Spleen (tissue), 11 donors: ENCODE measurements around the gene SPEN. TPM values are rescaled to one million over a fixed set of nuclear protein-coding genes. Genes with fewer than 3 reads are reported as not detected.
"Not testable (repeated sequence)": the region's sequence is repeated elsewhere in the genome, so short reads cannot be mapped to it uniquely, and the experiment has no call there.

Experiments used
- DNase-seq: peaks from one replicate; pipeline ENCODE4 v3.0.0-alpha.2; 2020
- H3K27ac ChIP-seq, 8 donors: fragments of 200-600 bp; sonication (generic) in 7 of 8; 1 replicate in 4 of 8; 2 replicates in 4 of 8; pipeline versions ENCODE4 v1.5.0 to v1.8.0; 2016 to 2021; ENCODE audit warnings: inconsistent platforms in 4 of 8, mild to moderate bottlenecking in 4 of 8, moderate library complexity in 1 of 8
- H3K27me3 ChIP-seq, 7 donors: fragments of 200-600 bp; sonication (generic) in 6 of 7; replicated peaks in 1 of 7; 1 replicate in 4 of 7; 2 replicates in 3 of 7; pipeline versions ENCODE4 v1.5.0 to v1.8.0; 2016 to 2021; ENCODE audit warnings: inconsistent platforms in 3 of 7, mild to moderate bottlenecking in 1 of 7
- H3K36me3 ChIP-seq, 6 donors: fragments of 200-600 bp; sonication (generic) in 5 of 6; 1 replicate in 4 of 6; 2 replicates in 2 of 6; pipeline versions ENCODE4 v1.5.0 to v1.8.0; 2016 to 2021; ENCODE audit warnings: inconsistent platforms in 2 of 6
- H3K4me1 ChIP-seq, 6 donors: fragments of 200-600 bp; sonication (generic) in 5 of 6; 1 replicate in 3 of 6; 2 replicates in 3 of 6; pipeline versions ENCODE4 v1.5.0 to v1.8.0; 2016 to 2021; ENCODE audit warnings: inconsistent platforms in 3 of 6
- H3K4me3 ChIP-seq, 8 donors: fragments of 200-600 bp; sonication (generic) in 7 of 8; 1 replicate in 4 of 8; 2 replicates in 4 of 8; pipeline versions ENCODE4 v1.5.0 to v1.8.0; 2016 to 2021; ENCODE audit warnings: inconsistent platforms in 4 of 8, mild to moderate bottlenecking in 4 of 8, moderate library complexity in 2 of 8
- H3K9me3 ChIP-seq, 8 donors: fragments of 200-600 bp; sonication (generic) in 7 of 8; 1 replicate in 4 of 8; 2 replicates in 4 of 8; pipeline versions ENCODE4 v1.5.0 to v1.8.0; 2016 to 2021; ENCODE audit warnings: inconsistent platforms in 4 of 8
- CTCF ChIP-seq, 11 experiments: fragments of 200-600 bp in 7 of 11; fragments of 450-650 bp in 4 of 11; sonication (generic) in 4 of 11; IDR thresholded peaks in 8 of 11; conservative IDR thresholded peaks in 3 of 11; 1 replicate in 7 of 11; 2 replicates in 4 of 11; pipeline versions ENCODE4 v1.4.0 to v1.8.0; 2016 to 2021; ENCODE audit warnings: antibody characterized with exemption in 11 of 11, inconsistent platforms in 4 of 11, mild to moderate bottlenecking in 1 of 11
- POLR2A ChIP-seq, 3 donors: fragments of 450-650 bp; IDR thresholded peaks; one replicate each; pipeline ENCODE4 v1.5.1; 2017; ENCODE audit warnings: antibody characterized with exemption in 3 of 3, mild to moderate bottlenecking in 1 of 3
- POLR2AphosphoS5 ChIP-seq, 3 donors: sonication (generic); formaldehyde crosslinking; IDR thresholded peaks; one replicate each; pipeline ENCODE4 v1.5.1; 2017; ENCODE audit warnings: antibody characterized with exemption in 3 of 3
- WGBS, 5 donors: extraction: QIAGEN DNeasy Blood & Tissue Kit in 3 of 5; methylation state at CpG; one replicate each; pipeline versions ENCODE4 v1.1.5 to v1.1.7; 2013 to 2018; 5-methylcytosine and 5-hydroxymethylcytosine counted together
- intact Hi-C: fragments of 100-400 bp; cut with DNase I; formaldehyde crosslinking; loops from one replicate; pipeline ENCODE4 v1.15.0; 2023; ENCODE audit warnings: low total_unique reads
- polyA plus RNA-seq, 3 donors: library from polyadenylated mRNA; stranded (reverse); fragments of 200-250 nt; gene quantifications; one replicate each; pipeline ENCODE4 v1.2.1, GENCODE V29; 2013
- total RNA-seq, 7 donors: library from RNA; depleted of rRNA in 3 of 7; stranded (reverse); fragments of >200 nt in 3 of 7; fragmentation: NEBNext Ultra II Directional in 4 of 7; extraction: Animal tissue kit (Norgen Biotek cat#: 25700) in 4 of 7; gene quantifications; one replicate each; pipeline versions ENCODE4 v1.1.0 to v1.2.1, GENCODE V29; 2016 to 2021
- donor health status: healthy with polysubstance abuse.
- donor health status: DM: no; HTN: no; CAD: no; lungs with moderate emphysema.
- donor health status: DM: no; HTN: no; CAD: no.
- donor health status: Bipolar disorder and iron deficiency.
- donor health status: healthy.
- donor health status: DM: no; HTN: no; CAD: no.
- donor health status: DM: yes; HTN: yes; CAD: no.

Gene SPEN
- total and polyA plus RNA-seq, 10 donors: 8.0 to 75.9 (median 58.4) TPM

GRCh38 chr1:15834406-15835204 lies 12.9 kb upstream of the SPEN start:
- H3K4me3 ChIP-seq: peak overlapping the region; percentile 66 to 94 (median 76)
- peak in 2 of 3 donors; percentile 5 to 63 for TF ChIP-seq POLR2A (IDR thresholded peaks at IDR 0.05)
- peak; percentile 85 to 92 (median 89) for TF ChIP-seq POLR2AphosphoS5 (IDR thresholded peaks at IDR 0.05)
- peak in 2 of 11 experiments; percentile 13 to 16 for TF ChIP-seq CTCF (IDR thresholded peaks at IDR 0.05 in 8 of 11, conservative IDR thresholded peaks at IDR 0.05 in 3 of 11)
- WGBS, 5 donors: 0 to 1% (median 0%) methylated on average over 30 to 77 of the region's 77 CpGs
- DNase-seq: peak; percentile 97
- H3K27ac ChIP-seq: peak overlapping the region; percentile 99 to 100 (median 100)
- H3K4me1 ChIP-seq: peaks cover 5 to 66% (median 60%) of the 10 kb centered on the region in 6 donors
- H3K36me3 ChIP-seq: no peaks in the 10 kb centered on the region
- no peaks in the 10 kb centered on the region for H3K27me3 ChIP-seq
- intact Hi-C loops: loop anchor here (2.0 kb wide), 1 partner anchor 14 kb away; no protein-coding TSS in a partner anchor
- H3K9me3 ChIP-seq: no peaks in the 10 kb centered on the region

GRCh38 chr1:15835205-15835740 lies 12.2 kb upstream of the SPEN start:
- Histone ChIP-seq H3K9me3 (no peaks in the 10 kb centered on the region), H3K4me3 (peak overlapping the region; percentile 66 to 94 (median 76)), H3K27ac (peak overlapping the region; percentile 99 to 100 (median 100)), H3K27me3 (no peaks in the 10 kb centered on the region), H3K36me3 (no peaks in the 10 kb centered on the region), H3K4me1 (peaks cover 5 to 60% (median 53%) of the 10 kb centered on the region in 6 donors)
- WGBS, 5 donors: 0 to 2% (median 0%) methylated on average over 35 to 37 of the region's 37 CpGs
- intact Hi-C loops: loop anchor here (2.0 kb wide), 1 partner anchor 14 kb away; no protein-coding TSS in a partner anchor
- DNase-seq: no peak
- no peak for TF ChIP-seq POLR2AphosphoS5 (IDR thresholded peaks at IDR 0.05)

- TF ChIP-seq CTCF (IDR thresholded peaks at IDR 0.05 in 8 of 11, conservative IDR thresholded peaks at IDR 0.05 in 3 of 11) (peak in 3 of 11 experiments; percentile 18 to 28 (median 25)), POLR2AphosphoS5 (IDR thresholded peaks at IDR 0.05) (peak; percentile 97 to 99 (median 99)), POLR2A (IDR thresholded peaks at IDR 0.05) (peak in 2 of 3 donors; percentile 55 to 84)
- WGBS, 5 donors: 3 to 5% (median 3%) methylated on average over 44 to 66 of the region's 66 CpGs
- no peaks in the 10 kb centered on the region for H3K36me3 ChIP-seq
- intact Hi-C loops: loop anchor here (2.0 kb wide), 1 partner anchor 13 kb away; no protein-coding TSS in a partner anchor
- H3K4me1 ChIP-seq: peaks cover 5 to 53% (median 47%) of the 10 kb centered on the region in 6 donors
- H3K27ac ChIP-seq: peak overlapping the region; percentile 99 to 100 (median 100)
- peak overlapping the region; percentile 66 to 94 (median 76) for H3K4me3 ChIP-seq
- no peaks in the 10 kb centered on the region for H3K27me3 ChIP-seq
- peak; percentile 99 for DNase-seq
- no peaks in the 10 kb centered on the region for H3K9me3 ChIP-seq
Observed at GRCh38 chr1:15835741-15836510, 11.6 kb upstream of the SPEN start.

- Histone ChIP-seq H3K4me3 (peak overlapping the region in 7 of 8 donors; percentile 66 to 94 (median 75)), H3K4me1 (peaks cover 5 to 48% (median 42%) of the 10 kb centered on the region in 6 donors), H3K27ac (peak overlapping the region; percentile 99 to 100 (median 100))
- H3K27me3 ChIP-seq, DNase-seq, H3K36me3 ChIP-seq, H3K9me3 ChIP-seq, intact Hi-C loops: not testable (repeated sequence)
- 76 to 83% (median 78%) methylated on average over 12 to 14 of the region's 14 CpGs for WGBS, 5 donors
Observed at GRCh38 chr1:15836511-15836771, 11.1 kb upstream of the SPEN start.
